Endothelial cell of umbilical vein (primary cell): ENCODE results near the gene MCTP2. TPM values are rescaled to one million over a fixed set of nuclear protein-coding genes. Genes with fewer than 3 reads are reported as not detected.

Experiments used
- BruUV-seq: library from RNA; stranded (reverse); fragments of 400-500 nt; replicated peaks from 2 replicates; lab custom pipeline; 2021; lab: Mats Ljungman, UMichigan
- CTCF ChIA-PET: fragments of 300-600, 350-600 bp; sonication (Branson Sonifier 250); formaldehyde crosslinking; loops from one replicate; lab custom pipeline; 2021; ENCODE audit warnings: antibody characterized with exemption, inconsistent platforms; lab: Charles Lee
- POLR2A ChIA-PET: fragments of 300-600, 350-600 bp; sonication (Branson Sonifier 250); formaldehyde crosslinking; loops from one replicate; lab custom pipeline; 2021; ENCODE audit warnings: antibody characterized with exemption, inconsistent platforms; lab: Charles Lee
- DNase-seq: peaks from one replicate; pipeline ENCODE4 v3.0.0-alpha.2; 2011; ENCODE audit warnings: low read depth, low spot score
- FAIRE-seq: peaks from 2 replicates; lab custom pipeline; 2011; peaks lifted over from hg19 to GRCh38; lab: Jason Lieb, UNC
- H2AFZ ChIP-seq: 2 replicates; pipeline ENCODE4 v1.6.0; 2012; ENCODE audit warnings: low read depth, low read length, control low read depth, inconsistent platforms
- H3K27ac ChIP-seq: 2 replicates; pipeline ENCODE4 v1.5.1; 2011; ENCODE audit warnings: low read depth, mild to moderate bottlenecking, control low read depth, low read length, moderate library complexity; ENCODE audit not compliant: insufficient read depth
- H3K27me3 ChIP-seq, 2 experiments: 2 replicates each; pipeline versions ENCODE4 v1.6.0 to v1.6.1; 2011; ENCODE audit warnings: low read length in 2 of 2, mixed read lengths in 1 of 2; ENCODE audit not compliant: control insufficient read depth in 2 of 2, insufficient read depth in 2 of 2
- H3K36me3 ChIP-seq, 2 experiments: 2 replicates in 1 of 2; 3 replicates in 1 of 2; pipeline ENCODE4 v1.5.1; 2011; ENCODE audit warnings: low read length in 2 of 2, mild to moderate bottlenecking in 1 of 2, moderate library complexity in 1 of 2; ENCODE audit not compliant: control insufficient read depth in 2 of 2, insufficient read depth in 2 of 2; ENCODE audit errors: extremely low read depth in 1 of 2
- H3K4me1 ChIP-seq: 3 replicates; pipeline ENCODE4 v1.5.1; 2011; ENCODE audit warnings: mild to moderate bottlenecking, low read length; ENCODE audit not compliant: control insufficient read depth, insufficient read depth; ENCODE audit errors: extremely low read depth
- H3K4me2 ChIP-seq: 2 replicates; pipeline ENCODE4 v1.6.1; 2011; ENCODE audit warnings: low read length, control low read depth, mixed read lengths; ENCODE audit not compliant: insufficient read depth
- H3K4me3 ChIP-seq, 3 experiments: fragments of 200-600 bp in 1 of 3; sonication (generic), shearing (Covaris generic) in 1 of 3; replicated peaks in 1 of 3; 2 replicates each; pipeline ENCODE4 v1.5.1; 2011 to 2016; ENCODE audit warnings: control low read depth in 3 of 3, low read length in 3 of 3, mild to moderate bottlenecking in 2 of 3, inconsistent platforms in 1 of 3, low read depth in 1 of 3, moderate library complexity in 1 of 3; ENCODE audit not compliant: insufficient read depth in 1 of 3
- H3K79me2 ChIP-seq: 2 replicates; pipeline ENCODE4 v1.6.0; 2012; ENCODE audit warnings: low read length, inconsistent platforms; ENCODE audit not compliant: control insufficient read depth, insufficient read depth
- H3K9ac ChIP-seq: replicated peaks from 2 replicates; pipeline ENCODE3; 2011; ENCODE audit warnings: low read length, control low read depth; ENCODE audit not compliant: insufficient read depth; ENCODE audit errors: extremely low read depth
- H3K9me1 ChIP-seq: replicated peaks from 3 replicates; pipeline ENCODE4 v1.6.0; 2011; ENCODE audit warnings: mild to moderate bottlenecking, low read length; ENCODE audit not compliant: control insufficient read depth, insufficient read depth; ENCODE audit errors: extremely low read depth
- H3K9me3 ChIP-seq: replicated peaks from 2 replicates; pipeline ENCODE4 v1.5.1; 2012; ENCODE audit warnings: low read length, inconsistent platforms; ENCODE audit not compliant: control insufficient read depth, insufficient read depth
- H4K20me1 ChIP-seq: replicated peaks from 2 replicates; pipeline ENCODE3; 2011; ENCODE audit warnings: mild to moderate bottlenecking, low read length; ENCODE audit not compliant: control insufficient read depth, insufficient read depth; ENCODE audit errors: extremely low read depth
- CTCF ChIP-seq, 2 donors: IDR thresholded peaks; 1 replicate in 1 of 2; 2 replicates in 1 of 2; pipeline ENCODE4 v1.5.1; 2011; ENCODE audit warnings: low read length in 2 of 2, mild to moderate bottlenecking in 2 of 2, moderate library complexity in 2 of 2, control low read depth in 1 of 2, inconsistent platforms in 1 of 2, low read depth in 1 of 2; ENCODE audit not compliant: insufficient read depth in 1 of 2; ENCODE audit errors: extremely low read depth in 1 of 2
- EZH2 ChIP-seq: IDR thresholded peaks from 2 replicates; pipeline ENCODE4 v1.6.1; 2012; ENCODE audit warnings: borderline replicate concordance, low read depth, mild to moderate bottlenecking, moderate library complexity, low read length, inconsistent platforms; ENCODE audit not compliant: severe bottlenecking
- FOS ChIP-seq: IDR thresholded peaks from 2 replicates; pipeline ENCODE4 v1.6.1; 2011; ENCODE audit warnings: mild to moderate bottlenecking, low read length, moderate library complexity, borderline replicate concordance; ENCODE audit not compliant: insufficient read depth
- GATA2 ChIP-seq: IDR thresholded peaks from 2 replicates; pipeline ENCODE4 v1.7.0; 2011; ENCODE audit warnings: low read depth, mild to moderate bottlenecking, moderate library complexity, mixed read lengths, low read length; ENCODE audit not compliant: insufficient read length, insufficient read depth
- JUN ChIP-seq: IDR thresholded peaks from 2 replicates; pipeline ENCODE4 v1.6.1; 2011; ENCODE audit warnings: borderline replicate concordance, low read depth; ENCODE audit not compliant: insufficient read length, insufficient read depth
- MAX ChIP-seq: IDR thresholded peaks from 2 replicates; pipeline ENCODE4 v1.6.1; 2011; ENCODE audit not compliant: insufficient read depth, insufficient read length
- MYC ChIP-seq: IDR thresholded peaks from one replicate; pipeline ENCODE4 v1.6.1; 2011; ENCODE audit warnings: mild to moderate bottlenecking, low read depth, low read length
- POLR2A ChIP-seq: IDR thresholded peaks from 2 replicates; pipeline ENCODE4 v1.6.1; 2012; ENCODE audit warnings: low read depth, mild to moderate bottlenecking, control low read depth, low read length
- POLR2AphosphoS5 ChIP-seq: IDR thresholded peaks from 2 replicates; pipeline ENCODE4 v1.6.1; 2012; ENCODE audit warnings: low read depth, mild to moderate bottlenecking, control low read depth, low read length, moderate library complexity; ENCODE audit not compliant: insufficient read depth
- dilution Hi-C: fragments of 300-500 bp; cut with MboI; formaldehyde crosslinking; loops from one replicate; pipeline ENCODE4 v1.15.0; 2019; ENCODE audit warnings: low sequenced_read_pairs; ENCODE audit not compliant: extremely low pct_ligation_motif_present
- intact Hi-C: fragments of 100-400 bp; cut with micrococcal nuclease; formaldehyde crosslinking; loops from one replicate; pipeline ENCODE4 v1.10.0; 2022
- polyA plus RNA-seq, 4 experiments: library from polyadenylated mRNA; depleted of rRNA in 3 of 4; stranded (reverse) in 3 of 4; unstranded in 1 of 4; fragments of >200 nt; gene quantifications; 2 replicates each; pipeline versions ENCODE4 v1.2.1 to v1.2.3, GENCODE V29; 2011 to 2012; ENCODE audit warnings: missing spikeins in 1 of 4
- total RNA-seq: library from RNA; stranded (reverse); gene quantifications from 2 replicates; pipeline ENCODE4 v1.2.3, GENCODE V29; 2021

MCTP2 gene
- total and polyA plus RNA-seq, 2 donors (not counting 3 experiments of a cell fraction or from before 2014, with no cell fraction given) = 0.01 to 0.75 TPM

GRCh38 chr15:94273826-94274225, 42.5 kb downstream of the MCTP2 start:
- Histone ChIP-seq H3K4me1 (no peaks in the 10 kb centered on the region), H3K4me3 (no peak overlapping the region), H3K27ac (no peak overlapping the region), H3K79me2 (no peaks in the 10 kb centered on the region), H3K27me3 (no peaks in the 10 kb centered on the region), H3K4me2 (no peak overlapping the region), H3K9me1 (no peaks in the 10 kb centered on the region), H4K20me1 (no peaks in the 10 kb centered on the region), H3K9me3 (no peaks in the 10 kb centered on the region), H2AFZ (no peak overlapping the region), H3K36me3 (no peaks in the 10 kb centered on the region), H3K9ac (no peak overlapping the region)
- intact Hi-C loops (no loop called here), dilution Hi-C loops (no loop called here)
- CTCF ChIA-PET = no interaction called here
- DNase-seq = no peak
- no peak for FAIRE-seq
- no TSS peak for BruUV-seq
- POLR2A ChIA-PET = no interaction called here
- TF ChIP-seq MYC (no peak), JUN (no peak), FOS (no peak), MAX (no peak), POLR2A (no peak), POLR2AphosphoS5 (no peak), EZH2 (no peak), CTCF (IDR thresholded peaks at IDR 0.05; ENCODE audit: extremely low read depth in 1 of 2, insufficient read depth in 1 of 2, low read depth in 1 of 2, low read length in 2 of 2) (no peak), GATA2 (no peak)
